Liver (tissue), 9 donors: ENCODE measurements around the gene CEACAM16. TPM values are rescaled to one million over a fixed set of nuclear protein-coding genes. Genes with fewer than 3 reads are reported as not detected.

ENCODE experiments used
- DNase-seq: peaks from one replicate; pipeline ENCODE4 v3.0.0-alpha.2; 2017; ENCODE audit warnings: low spot score
- H3K27ac ChIP-seq, 2 donors: one replicate each; pipeline ENCODE4 v1.7.0; 2013; ENCODE audit warnings: inconsistent platforms in 2 of 2, low read length in 2 of 2, control low read depth in 1 of 2, low read depth in 1 of 2, mild to moderate bottlenecking in 1 of 2
- H3K27me3 ChIP-seq, 4 donors: one replicate each; pipeline versions ENCODE4 v1.6.1 to v1.7.0; 2013; ENCODE audit warnings: low read length in 3 of 4, inconsistent platforms in 1 of 4, mild to moderate bottlenecking in 1 of 4, moderate library complexity in 1 of 4; ENCODE audit not compliant: control insufficient read depth in 4 of 4, insufficient read depth in 4 of 4
- H3K36me3 ChIP-seq, 4 donors: one replicate each; pipeline versions ENCODE4 v1.6.1 to v1.7.0; 2013; ENCODE audit warnings: low read length in 3 of 4, mild to moderate bottlenecking in 3 of 4, low read depth in 1 of 4, moderate library complexity in 1 of 4; ENCODE audit not compliant: control insufficient read depth in 4 of 4, insufficient read depth in 3 of 4
- H3K4me1 ChIP-seq, 4 donors: one replicate each; pipeline versions ENCODE4 v1.6.1 to v1.7.0; 2013; ENCODE audit warnings: low read length in 3 of 4, mild to moderate bottlenecking in 3 of 4, moderate library complexity in 1 of 4; ENCODE audit not compliant: control insufficient read depth in 4 of 4, insufficient read depth in 4 of 4
- H3K4me3 ChIP-seq, 3 donors: one replicate each; pipeline versions ENCODE4 v1.6.1 to v1.7.0; 2013; ENCODE audit warnings: low read length in 3 of 3, control low read depth in 1 of 3, low read depth in 1 of 3, mild to moderate bottlenecking in 1 of 3
- H3K9ac ChIP-seq, 2 donors: one replicate each; pipeline ENCODE4 v1.7.0; 2013; ENCODE audit warnings: low read length in 2 of 2, mild to moderate bottlenecking in 2 of 2, moderate library complexity in 2 of 2, control low read depth in 1 of 2, low read depth in 1 of 2
- H3K9me3 ChIP-seq, 4 donors: one replicate each; pipeline versions ENCODE4 v1.6.1 to v1.7.0; 2013; ENCODE audit warnings: low read length in 3 of 4; ENCODE audit not compliant: control insufficient read depth in 4 of 4
- EGR1 ChIP-seq, 2 donors: IDR thresholded peaks; 2 replicates each; pipeline ENCODE4 v1.6.1; 2016 to 2018; ENCODE audit warnings: antibody characterized with exemption in 2 of 2, low read depth in 2 of 2
- FOXA1 ChIP-seq: IDR thresholded peaks from 2 replicates; pipeline ENCODE4 v1.6.1; 2016; ENCODE audit warnings: antibody characterized with exemption
- FOXA2 ChIP-seq: IDR thresholded peaks from 2 replicates; pipeline ENCODE4 v1.6.1; 2016; ENCODE audit warnings: antibody characterized with exemption
- GABPA ChIP-seq, 2 donors: IDR thresholded peaks in 1 of 2; conservative IDR thresholded peaks in 1 of 2; 2 replicates each; pipeline ENCODE4 v1.6.1; 2016; ENCODE audit warnings: antibody characterized with exemption in 2 of 2, mild to moderate bottlenecking in 1 of 2, moderate library complexity in 1 of 2
- HNF4A ChIP-seq, 2 donors: conservative IDR thresholded peaks; 2 replicates each; pipeline ENCODE4 v1.6.1; 2016; ENCODE audit warnings: antibody characterized with exemption in 2 of 2, mild to moderate bottlenecking in 2 of 2
- HNF4G ChIP-seq: IDR thresholded peaks from 2 replicates; pipeline ENCODE4 v1.6.1; 2016; ENCODE audit warnings: antibody characterized with exemption
- JUND ChIP-seq, 2 donors: IDR thresholded peaks; 2 replicates each; pipeline ENCODE4 v1.6.1; 2016; ENCODE audit warnings: antibody characterized with exemption in 2 of 2
- NR2F2 ChIP-seq: IDR thresholded peaks from 2 replicates; pipeline ENCODE4 v1.6.1; 2016; ENCODE audit warnings: antibody characterized with exemption
- RAD21 ChIP-seq, 2 donors: IDR thresholded peaks; 2 replicates each; pipeline ENCODE4 v1.6.1; 2016; ENCODE audit warnings: antibody characterized with exemption in 2 of 2, mild to moderate bottlenecking in 2 of 2
- SP1 ChIP-seq: IDR thresholded peaks from 2 replicates; pipeline ENCODE4 v1.6.1; 2018; ENCODE audit warnings: antibody characterized with exemption, mild to moderate bottlenecking
- TAF1 ChIP-seq: conservative IDR thresholded peaks from 2 replicates; pipeline ENCODE4 v1.6.1; 2016; ENCODE audit warnings: antibody characterized with exemption, mild to moderate bottlenecking
- YY1 ChIP-seq: IDR thresholded peaks from 2 replicates; pipeline ENCODE4 v1.6.1; 2016; ENCODE audit warnings: antibody characterized with exemption, mild to moderate bottlenecking
- WGBS: extraction: QIAGEN DNeasy Blood & Tissue Kit; methylation state at CpG from one replicate; pipeline ENCODE4 v1.1.7; 2013; 5-methylcytosine and 5-hydroxymethylcytosine counted together
- polyA plus RNA-seq, 2 donors: library from polyadenylated mRNA; stranded (reverse) in 1 of 2; unstranded in 1 of 2; fragments of 200-250 nt in 1 of 2; fragments of >200 nt in 1 of 2; fragmentation: Nextera tagmentation in 1 of 2; extraction: Ambion mirVana in 1 of 2; gene quantifications; one replicate each; pipeline versions ENCODE4 v1.2.1 to v1.2.3, GENCODE V29; 2013 to 2015
- total RNA-seq, 2 donors: library from RNA; depleted of rRNA; stranded (reverse); fragments of >200 nt; gene quantifications; one replicate each; pipeline ENCODE4 v1.2.3, GENCODE V29; 2014
- TF ChIP-seq, protein P1 (sequence below): fragments of 150-350 bp; IDR thresholded peaks from 2 replicates; pipeline ENCODE4 v1.5.1; 2017; ENCODE audit warnings: improper control_type of control experiment, low read depth, low read length; ENCODE audit not compliant: missing input control
- TF ChIP-seq, protein P2 (sequence below): IDR thresholded peaks from 2 replicates; pipeline ENCODE4 v1.6.1; 2016; ENCODE audit warnings: antibody characterized with exemption
- TF ChIP-seq, protein P3 (sequence below): IDR thresholded peaks from 2 replicates; pipeline ENCODE4 v1.6.1; 2016; ENCODE audit warnings: antibody characterized with exemption
- TF ChIP-seq, protein P4 (sequence below): IDR thresholded peaks from 2 replicates; pipeline ENCODE4 v1.6.1; 2016; ENCODE audit warnings: antibody characterized with exemption, mild to moderate bottlenecking
- donor health status: healthy.
- donor health status: healthy.
- donor health status: healthy.
- donor health status: healthy.
- donor health status: healthy.

Gene CEACAM16
- total and polyA plus RNA-seq, 4 donors: 0.09 TPM; not detected in 3

DNA sequence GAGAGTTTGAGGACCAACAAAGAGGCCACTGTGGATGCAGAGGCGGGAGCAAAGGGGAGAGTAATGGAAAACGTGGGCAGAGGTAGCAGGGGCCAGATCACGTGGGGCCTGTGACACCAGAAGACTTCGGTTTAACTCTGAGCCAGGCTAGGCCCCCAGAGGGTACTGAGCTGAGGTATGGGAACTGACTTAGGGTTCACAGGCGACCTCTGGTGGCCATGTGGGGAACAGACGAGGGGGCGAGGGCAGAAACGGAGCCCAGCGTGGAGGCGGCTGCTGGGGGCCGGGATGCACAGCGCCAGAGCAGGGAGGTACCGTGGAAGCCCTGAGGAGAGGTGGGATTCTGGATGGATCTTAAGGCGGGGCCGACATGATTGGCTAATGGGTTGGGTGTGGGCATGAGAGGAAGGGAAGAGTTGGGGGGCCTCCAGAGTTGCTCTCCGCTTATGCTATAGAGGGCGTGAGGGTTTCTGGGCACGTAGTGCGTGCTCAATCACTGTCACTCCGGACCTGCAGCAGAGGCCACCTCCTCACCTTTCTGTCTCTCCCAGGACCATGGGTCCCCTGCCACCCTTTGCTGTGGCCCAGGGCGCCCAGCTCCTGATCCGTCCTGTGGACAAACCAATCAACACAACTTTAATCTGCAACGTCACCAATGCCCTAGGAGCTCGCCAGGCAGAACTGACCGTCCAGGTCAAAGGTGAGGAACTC, 41.6 kb upstream of the CEACAM16 start (continued):
- TF ChIP-seq, protein P1, sequence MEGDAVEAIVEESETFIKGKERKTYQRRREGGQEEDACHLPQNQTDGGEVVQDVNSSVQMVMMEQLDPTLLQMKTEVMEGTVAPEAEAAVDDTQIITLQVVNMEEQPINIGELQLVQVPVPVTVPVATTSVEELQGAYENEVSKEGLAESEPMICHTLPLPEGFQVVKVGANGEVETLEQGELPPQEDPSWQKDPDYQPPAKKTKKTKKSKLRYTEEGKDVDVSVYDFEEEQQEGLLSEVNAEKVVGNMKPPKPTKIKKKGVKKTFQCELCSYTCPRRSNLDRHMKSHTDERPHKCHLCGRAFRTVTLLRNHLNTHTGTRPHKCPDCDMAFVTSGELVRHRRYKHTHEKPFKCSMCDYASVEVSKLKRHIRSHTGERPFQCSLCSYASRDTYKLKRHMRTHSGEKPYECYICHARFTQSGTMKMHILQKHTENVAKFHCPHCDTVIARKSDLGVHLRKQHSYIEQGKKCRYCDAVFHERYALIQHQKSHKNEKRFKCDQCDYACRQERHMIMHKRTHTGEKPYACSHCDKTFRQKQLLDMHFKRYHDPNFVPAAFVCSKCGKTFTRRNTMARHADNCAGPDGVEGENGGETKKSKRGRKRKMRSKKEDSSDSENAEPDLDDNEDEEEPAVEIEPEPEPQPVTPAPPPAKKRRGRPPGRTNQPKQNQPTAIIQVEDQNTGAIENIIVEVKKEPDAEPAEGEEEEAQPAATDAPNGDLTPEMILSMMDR: peak; percentile 79

DNA sequence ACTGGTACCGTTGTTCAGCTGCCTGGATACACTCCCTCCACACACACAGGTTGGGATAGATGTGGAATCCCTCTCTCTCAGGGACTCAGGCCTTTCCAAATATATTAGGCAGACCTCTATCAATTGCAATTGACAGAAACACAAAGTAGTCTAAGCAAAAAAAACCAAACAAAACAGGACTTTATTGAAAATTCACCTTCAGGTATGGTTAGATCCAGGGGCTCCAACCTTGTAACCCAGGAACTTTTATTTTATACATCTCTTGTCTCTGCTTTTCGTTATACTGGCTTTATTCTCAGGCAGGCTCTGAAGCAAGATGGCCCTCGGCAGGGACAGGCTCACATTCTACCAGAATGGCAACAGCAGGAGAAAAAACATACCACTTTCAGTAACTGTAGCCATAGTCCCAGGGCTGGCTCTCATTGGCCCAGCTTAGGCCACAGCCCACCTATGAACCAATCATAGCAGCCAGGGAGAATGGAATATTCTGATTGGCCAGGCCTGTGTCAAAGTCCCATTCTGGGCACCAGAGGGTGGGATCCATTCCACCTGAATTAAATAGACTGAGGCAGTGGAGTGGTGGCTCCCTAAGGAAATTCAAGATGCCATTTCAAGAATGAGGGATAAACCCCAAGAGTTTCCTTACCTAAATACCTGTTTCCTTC, 40.8 kb upstream of the CEACAM16 start:
- H3K27ac ChIP-seq: no peak overlapping the region
- peaks cover 2 to 12% (median 3%) of the 10 kb centered on the region in 4 donors for H3K4me1 ChIP-seq
- no peak for DNase-seq
- H3K9me3 ChIP-seq: no peaks in the 10 kb centered on the region
- H3K27me3 ChIP-seq: no peaks in the 10 kb centered on the region
- WGBS: 96% methylated on average over 3 of the region's 3 CpGs
- no peak for TF ChIP-seq JUND (IDR thresholded peaks at IDR 0.05)
- TF ChIP-seq, protein P2, sequence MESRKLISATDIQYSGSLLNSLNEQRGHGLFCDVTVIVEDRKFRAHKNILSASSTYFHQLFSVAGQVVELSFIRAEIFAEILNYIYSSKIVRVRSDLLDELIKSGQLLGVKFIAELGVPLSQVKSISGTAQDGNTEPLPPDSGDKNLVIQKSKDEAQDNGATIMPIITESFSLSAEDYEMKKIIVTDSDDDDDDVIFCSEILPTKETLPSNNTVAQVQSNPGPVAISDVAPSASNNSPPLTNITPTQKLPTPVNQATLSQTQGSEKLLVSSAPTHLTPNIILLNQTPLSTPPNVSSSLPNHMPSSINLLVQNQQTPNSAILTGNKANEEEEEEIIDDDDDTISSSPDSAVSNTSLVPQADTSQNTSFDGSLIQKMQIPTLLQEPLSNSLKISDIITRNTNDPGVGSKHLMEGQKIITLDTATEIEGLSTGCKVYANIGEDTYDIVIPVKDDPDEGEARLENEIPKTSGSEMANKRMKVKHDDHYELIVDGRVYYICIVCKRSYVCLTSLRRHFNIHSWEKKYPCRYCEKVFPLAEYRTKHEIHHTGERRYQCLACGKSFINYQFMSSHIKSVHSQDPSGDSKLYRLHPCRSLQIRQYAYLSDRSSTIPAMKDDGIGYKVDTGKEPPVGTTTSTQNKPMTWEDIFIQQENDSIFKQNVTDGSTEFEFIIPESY: no peak
- TF ChIP-seq, protein P3, sequence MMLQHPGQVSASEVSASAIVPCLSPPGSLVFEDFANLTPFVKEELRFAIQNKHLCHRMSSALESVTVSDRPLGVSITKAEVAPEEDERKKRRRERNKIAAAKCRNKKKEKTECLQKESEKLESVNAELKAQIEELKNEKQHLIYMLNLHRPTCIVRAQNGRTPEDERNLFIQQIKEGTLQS: no peak
- no peak for TF ChIP-seq FOXA1
- no peak for TF ChIP-seq FOXA2
- no peak for TF ChIP-seq NR2F2
- TF ChIP-seq GABPA (IDR thresholded peaks at IDR 0.05 in 1 of 2, conservative IDR thresholded peaks at IDR 0.05 in 1 of 2): no peak
- TF ChIP-seq EGR1 (IDR thresholded peaks at IDR 0.05; ENCODE audit: low read depth in 2 of 2): no peak
- no peak for TF ChIP-seq HNF4G
- TF ChIP-seq, protein P4, sequence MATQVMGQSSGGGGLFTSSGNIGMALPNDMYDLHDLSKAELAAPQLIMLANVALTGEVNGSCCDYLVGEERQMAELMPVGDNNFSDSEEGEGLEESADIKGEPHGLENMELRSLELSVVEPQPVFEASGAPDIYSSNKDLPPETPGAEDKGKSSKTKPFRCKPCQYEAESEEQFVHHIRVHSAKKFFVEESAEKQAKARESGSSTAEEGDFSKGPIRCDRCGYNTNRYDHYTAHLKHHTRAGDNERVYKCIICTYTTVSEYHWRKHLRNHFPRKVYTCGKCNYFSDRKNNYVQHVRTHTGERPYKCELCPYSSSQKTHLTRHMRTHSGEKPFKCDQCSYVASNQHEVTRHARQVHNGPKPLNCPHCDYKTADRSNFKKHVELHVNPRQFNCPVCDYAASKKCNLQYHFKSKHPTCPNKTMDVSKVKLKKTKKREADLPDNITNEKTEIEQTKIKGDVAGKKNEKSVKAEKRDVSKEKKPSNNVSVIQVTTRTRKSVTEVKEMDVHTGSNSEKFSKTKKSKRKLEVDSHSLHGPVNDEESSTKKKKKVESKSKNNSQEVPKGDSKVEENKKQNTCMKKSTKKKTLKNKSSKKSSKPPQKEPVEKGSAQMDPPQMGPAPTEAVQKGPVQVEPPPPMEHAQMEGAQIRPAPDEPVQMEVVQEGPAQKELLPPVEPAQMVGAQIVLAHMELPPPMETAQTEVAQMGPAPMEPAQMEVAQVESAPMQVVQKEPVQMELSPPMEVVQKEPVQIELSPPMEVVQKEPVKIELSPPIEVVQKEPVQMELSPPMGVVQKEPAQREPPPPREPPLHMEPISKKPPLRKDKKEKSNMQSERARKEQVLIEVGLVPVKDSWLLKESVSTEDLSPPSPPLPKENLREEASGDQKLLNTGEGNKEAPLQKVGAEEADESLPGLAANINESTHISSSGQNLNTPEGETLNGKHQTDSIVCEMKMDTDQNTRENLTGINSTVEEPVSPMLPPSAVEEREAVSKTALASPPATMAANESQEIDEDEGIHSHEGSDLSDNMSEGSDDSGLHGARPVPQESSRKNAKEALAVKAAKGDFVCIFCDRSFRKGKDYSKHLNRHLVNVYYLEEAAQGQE: no peak
- no peak for TF ChIP-seq HNF4A (conservative IDR thresholded peaks at IDR 0.05)
- no peak for TF ChIP-seq RAD21 (IDR thresholded peaks at IDR 0.05)
- TF ChIP-seq, protein P1: no peak
- TF ChIP-seq SP1: no peak
- no peak for TF ChIP-seq YY1
- TF ChIP-seq TAF1: no peak
- H3K36me3 ChIP-seq: peaks cover 6 to 79% (median 50%) of the 10 kb centered on the region in 4 donors
- H3K9ac ChIP-seq: no peak overlapping the region
- no peak overlapping the region for H3K4me3 ChIP-seq
